ENCODE data around the gene CYP27C1.

DNA sequence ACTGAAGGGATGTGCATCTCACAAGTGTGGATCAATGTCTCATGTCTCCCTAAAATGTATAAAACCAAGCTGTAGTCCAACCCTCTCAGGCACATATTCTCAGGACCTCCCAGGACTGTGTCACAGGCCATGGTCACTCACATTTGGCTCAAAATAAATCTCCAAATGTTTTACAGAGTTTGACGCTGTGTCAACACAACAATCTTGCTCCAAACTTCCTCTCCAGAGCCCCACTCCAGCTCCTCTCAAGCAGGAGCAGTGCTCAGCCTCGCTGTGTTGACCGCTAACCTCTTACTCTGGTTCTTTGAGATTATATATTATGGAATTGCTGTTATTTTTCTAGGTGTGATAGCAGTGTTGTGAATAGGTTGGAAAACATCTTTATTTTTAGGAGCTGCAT is 56.2 kb downstream of the CYP27C1 start:
- TF ChIP-seq EZH2 (IDR thresholded peaks at IDR 0.05) = no peak
- TF ChIP-seq, protein P1, sequence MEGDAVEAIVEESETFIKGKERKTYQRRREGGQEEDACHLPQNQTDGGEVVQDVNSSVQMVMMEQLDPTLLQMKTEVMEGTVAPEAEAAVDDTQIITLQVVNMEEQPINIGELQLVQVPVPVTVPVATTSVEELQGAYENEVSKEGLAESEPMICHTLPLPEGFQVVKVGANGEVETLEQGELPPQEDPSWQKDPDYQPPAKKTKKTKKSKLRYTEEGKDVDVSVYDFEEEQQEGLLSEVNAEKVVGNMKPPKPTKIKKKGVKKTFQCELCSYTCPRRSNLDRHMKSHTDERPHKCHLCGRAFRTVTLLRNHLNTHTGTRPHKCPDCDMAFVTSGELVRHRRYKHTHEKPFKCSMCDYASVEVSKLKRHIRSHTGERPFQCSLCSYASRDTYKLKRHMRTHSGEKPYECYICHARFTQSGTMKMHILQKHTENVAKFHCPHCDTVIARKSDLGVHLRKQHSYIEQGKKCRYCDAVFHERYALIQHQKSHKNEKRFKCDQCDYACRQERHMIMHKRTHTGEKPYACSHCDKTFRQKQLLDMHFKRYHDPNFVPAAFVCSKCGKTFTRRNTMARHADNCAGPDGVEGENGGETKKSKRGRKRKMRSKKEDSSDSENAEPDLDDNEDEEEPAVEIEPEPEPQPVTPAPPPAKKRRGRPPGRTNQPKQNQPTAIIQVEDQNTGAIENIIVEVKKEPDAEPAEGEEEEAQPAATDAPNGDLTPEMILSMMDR (IDR thresholded peaks at IDR 0.05) = no peak
- TF ChIP-seq EZH2phosphoT487 (IDR thresholded peaks at IDR 0.05) = no peak
